SK-N-MC (cell line): ENCODE measurements around the gene AGAP5.
"Not testable (repeated sequence)": the region's sequence is repeated elsewhere in the genome, so short reads cannot be mapped to it uniquely, and the experiment has no call there.

ENCODE experiments used
- DNase-seq: peaks from one replicate; pipeline ENCODE4 v3.0.0-alpha.2; 2011; ENCODE audit warnings: low read depth, low spot score
- H3K27ac ChIP-seq: fragments of 200-600 bp; sonication (generic); 2 replicates; pipeline ENCODE4 v1.5.1; 2016; ENCODE audit warnings: mixed run types
- H3K36me3 ChIP-seq: fragments of 200-600 bp; sonication (generic); 2 replicates; pipeline ENCODE4 v1.6.1; 2017; ENCODE audit warnings: antibody characterized with exemption, low read length, mixed read lengths; ENCODE audit not compliant: insufficient read depth
- H3K4me3 ChIP-seq: fragments of 200-600 bp; sonication (generic); 2 replicates; pipeline ENCODE4 v1.5.1; 2016
- H3K9ac ChIP-seq: fragments of 200-600 bp; sonication (generic); 2 replicates; pipeline ENCODE4 v1.8.0; 2017; ENCODE audit warnings: mixed run types, mixed read lengths; ENCODE audit not compliant: insufficient read length
- H3K9me3 ChIP-seq: fragments of 200-600 bp; sonication (generic); 2 replicates; pipeline ENCODE4 v1.6.1; 2017; ENCODE audit warnings: low read depth, mild to moderate bottlenecking, antibody characterized with exemption, low read length, moderate library complexity, mixed read lengths
- EZH2 ChIP-seq: fragments of 200-600 bp; sonication (generic); IDR thresholded peaks from one replicate; pipeline ENCODE4 v1.6.1; 2017; ENCODE audit warnings: antibody characterized with exemption
- FOXP2 ChIP-seq: optimal IDR thresholded peaks from 2 replicates; pipeline ENCODE3; 2011; ENCODE audit warnings: mild to moderate bottlenecking, moderate library complexity; ENCODE audit not compliant: insufficient read depth; ENCODE audit errors: extremely low read length, control extremely low read depth
- POLR2AphosphoS5 ChIP-seq: IDR thresholded peaks from 2 replicates; pipeline ENCODE4 v1.6.1; 2012; ENCODE audit warnings: mild to moderate bottlenecking, low read depth, low read length, borderline replicate concordance

Gene AGAP5

DNA sequence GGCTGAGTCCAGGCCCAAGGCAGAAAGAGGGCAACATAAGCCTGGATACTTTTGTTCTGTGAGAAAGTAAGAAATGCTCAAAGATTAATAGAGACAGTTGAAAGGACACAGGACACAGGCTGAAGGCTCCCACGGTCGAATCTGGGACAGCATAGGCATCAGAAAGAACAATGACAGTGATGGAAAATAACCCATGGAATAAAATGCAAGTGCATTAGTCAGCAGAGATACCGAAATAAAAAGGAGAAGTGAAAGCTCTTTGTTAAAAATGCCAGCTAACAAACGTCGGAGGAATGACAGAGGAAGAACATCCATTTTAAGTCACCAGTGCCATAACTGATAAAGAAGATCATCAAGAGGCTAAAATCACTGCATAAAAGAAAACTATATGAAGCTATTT lies 19.6 kb upstream of the AGAP5 start:
- DNase-seq: no peak
- Histone ChIP-seq H3K36me3 (peaks cover 3% of the 10 kb centered on the region; the same call in 1 of the 2 replicates), H3K9me3 (no peaks in the 10 kb centered on the region), H3K27ac (no peak overlapping the region), H3K9ac (no peak overlapping the region), H3K4me3 (no peak overlapping the region)
- TF ChIP-seq EZH2 (no peak), FOXP2 (no peak), POLR2AphosphoS5 (no peak)

DNA sequence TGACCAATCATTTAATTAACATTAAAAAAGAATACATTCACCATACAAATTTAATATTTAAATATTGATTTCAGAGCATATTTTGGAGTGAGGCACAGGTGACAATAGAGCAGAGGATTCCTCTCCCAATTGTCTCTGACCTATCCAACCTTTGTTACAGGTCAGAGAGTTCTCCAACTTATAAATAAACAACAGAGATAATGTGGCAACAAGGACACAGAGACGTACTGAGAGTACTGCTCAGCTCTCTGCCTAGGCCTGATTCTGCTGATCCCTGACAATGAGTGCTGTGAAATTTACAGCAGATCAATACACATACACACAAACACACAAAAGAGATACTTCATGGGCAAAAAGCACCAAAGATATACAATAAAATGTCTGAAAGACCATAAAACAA lies 18.3 kb upstream of the AGAP5 start:
- H3K36me3 ChIP-seq: peaks cover 3% of the 10 kb centered on the region; the same call in 1 of the 2 replicates
- no peak overlapping the region for H3K27ac ChIP-seq
- no peaks in the 10 kb centered on the region for H3K9me3 ChIP-seq
- no peak overlapping the region for H3K9ac ChIP-seq
- no peak overlapping the region for H3K4me3 ChIP-seq
- DNase-seq: no peak
- TF ChIP-seq POLR2AphosphoS5 (no peak), FOXP2 (no peak), EZH2 (no peak)

DNA sequence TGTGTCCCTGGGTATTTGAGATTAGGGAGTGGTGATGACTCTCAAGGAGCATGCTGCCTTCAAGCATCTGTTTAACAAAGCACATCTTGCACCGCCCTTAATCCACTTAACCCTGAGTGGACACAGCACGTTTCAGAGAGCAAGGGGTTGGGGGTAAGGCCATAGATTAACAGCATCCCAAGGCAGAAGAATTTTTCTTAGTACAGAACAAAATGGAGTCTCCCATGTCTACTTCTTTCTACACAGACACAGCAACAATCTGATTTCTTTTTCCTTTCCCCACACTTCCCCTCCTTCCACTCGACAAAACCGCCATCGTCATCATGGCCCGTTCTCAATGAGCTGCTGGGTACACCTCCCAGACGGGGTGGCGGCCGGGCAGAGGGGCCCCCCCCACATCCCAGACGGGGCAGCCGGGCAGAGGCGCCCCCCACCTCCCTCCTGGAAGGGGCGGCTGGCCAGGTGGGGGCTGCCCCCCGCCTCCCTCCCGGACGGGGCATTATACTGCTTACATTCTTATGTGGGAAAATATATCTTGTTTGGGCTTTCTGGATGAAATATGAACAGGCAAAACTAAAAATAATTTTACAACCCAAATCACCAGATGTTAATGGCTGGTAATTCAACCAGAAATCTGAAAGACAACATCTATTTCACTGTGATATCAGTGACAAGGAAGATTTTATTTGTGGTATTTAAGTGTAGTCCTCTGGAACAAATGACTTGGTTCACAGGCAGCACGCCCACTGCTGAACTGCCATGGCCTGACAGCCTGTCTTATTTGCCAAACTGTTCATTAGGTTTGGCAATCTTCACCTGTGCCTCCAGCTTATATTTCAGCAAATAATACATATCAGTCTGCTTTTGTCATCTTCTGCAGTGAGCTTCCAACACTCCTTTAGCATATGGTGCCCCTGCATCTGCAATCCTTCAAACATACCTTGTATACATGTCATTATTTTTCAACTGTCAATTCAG lies 17.6 kb upstream of the AGAP5 start:
- H3K9me3 ChIP-seq, H3K4me3 ChIP-seq, H3K36me3 ChIP-seq, H3K9ac ChIP-seq, DNase-seq, H3K27ac ChIP-seq: not testable (repeated sequence)

DNA sequence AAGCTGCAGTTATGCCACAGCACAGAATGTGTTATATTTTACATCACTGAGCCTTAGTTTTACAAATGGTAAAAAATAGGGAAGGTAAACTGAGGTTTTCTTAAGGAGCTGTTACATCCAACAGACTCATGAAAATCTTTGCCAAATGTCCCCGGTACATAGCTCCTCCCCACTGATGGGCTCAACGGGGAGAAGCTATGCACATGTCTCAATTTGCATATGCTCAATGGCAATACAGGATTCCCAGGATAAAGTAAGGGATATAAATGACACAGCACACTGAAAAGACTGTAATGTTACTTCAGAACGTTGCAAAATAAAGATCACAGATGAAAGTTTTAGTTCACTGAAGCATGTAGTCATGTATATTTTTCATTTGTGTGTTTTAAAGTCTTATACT lies 16.6 kb upstream of the AGAP5 start:
- not testable (repeated sequence) for H3K36me3 ChIP-seq, H3K9ac ChIP-seq, H3K9me3 ChIP-seq, DNase-seq, H3K4me3 ChIP-seq, H3K27ac ChIP-seq

DNA sequence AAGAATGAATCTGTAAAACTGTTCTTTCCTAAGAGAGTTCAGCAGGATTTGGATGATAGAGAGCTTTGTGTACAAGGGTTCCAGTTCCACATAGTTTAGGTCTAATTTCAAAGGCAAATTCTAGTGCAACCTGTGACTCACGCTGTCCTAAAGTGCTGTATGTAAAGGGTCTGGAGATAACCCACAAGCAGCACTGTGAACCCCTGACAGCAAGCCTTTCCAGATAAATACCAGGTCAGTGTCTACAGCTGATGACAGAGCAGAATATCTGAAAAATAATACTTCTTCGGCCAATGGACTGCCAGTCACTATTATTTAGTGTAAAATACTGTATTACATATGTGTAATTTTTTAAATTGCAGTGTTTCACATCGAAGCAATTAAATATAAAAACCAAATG lies 16.0 kb upstream of the AGAP5 start:
- not testable (repeated sequence) for H3K9ac ChIP-seq, H3K4me3 ChIP-seq, H3K36me3 ChIP-seq, H3K9me3 ChIP-seq, H3K27ac ChIP-seq, DNase-seq

DNA sequence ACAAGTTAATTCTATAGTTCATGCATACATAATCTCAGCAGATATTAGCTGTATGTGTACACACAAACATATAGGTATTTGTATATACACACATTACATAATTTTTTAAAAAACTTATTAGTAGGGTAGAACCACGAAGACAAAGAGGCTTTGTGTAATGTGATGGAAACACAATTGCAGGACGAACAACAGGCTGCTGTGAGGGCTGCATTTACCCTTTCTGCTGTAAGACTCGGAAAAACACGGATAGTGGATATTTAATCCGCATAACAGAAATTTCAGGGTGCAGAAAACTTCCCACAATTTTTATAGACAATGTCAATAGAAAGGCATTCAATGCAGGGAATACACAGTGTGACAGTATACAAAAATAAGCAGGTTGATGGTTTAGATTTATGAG lies 13.8 kb upstream of the AGAP5 start:
- not testable (repeated sequence) for H3K9me3 ChIP-seq, DNase-seq, H3K9ac ChIP-seq, H3K36me3 ChIP-seq, H3K4me3 ChIP-seq, H3K27ac ChIP-seq

DNA sequence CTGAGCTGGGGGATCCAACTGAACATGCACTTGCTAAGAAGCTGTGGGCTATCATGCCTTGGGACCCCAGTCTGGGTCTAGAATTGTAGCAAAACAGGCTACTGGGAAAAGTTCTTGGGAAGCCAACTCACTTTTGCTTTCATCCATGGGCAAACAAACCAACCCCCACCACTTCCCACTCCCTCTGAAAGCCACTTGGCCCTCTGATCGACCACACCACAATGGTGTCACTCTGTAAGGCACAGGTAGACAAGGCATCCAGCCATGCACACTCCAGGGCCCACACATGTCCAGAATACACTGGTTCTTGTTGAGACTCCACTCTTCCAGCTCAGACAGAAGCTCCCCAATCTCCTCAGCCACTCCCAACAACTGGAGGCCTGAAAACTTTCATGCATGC lies 10.2 kb upstream of the AGAP5 start:
- H3K9me3 ChIP-seq, DNase-seq, H3K9ac ChIP-seq, H3K27ac ChIP-seq, H3K4me3 ChIP-seq, H3K36me3 ChIP-seq: not testable (repeated sequence)

DNA sequence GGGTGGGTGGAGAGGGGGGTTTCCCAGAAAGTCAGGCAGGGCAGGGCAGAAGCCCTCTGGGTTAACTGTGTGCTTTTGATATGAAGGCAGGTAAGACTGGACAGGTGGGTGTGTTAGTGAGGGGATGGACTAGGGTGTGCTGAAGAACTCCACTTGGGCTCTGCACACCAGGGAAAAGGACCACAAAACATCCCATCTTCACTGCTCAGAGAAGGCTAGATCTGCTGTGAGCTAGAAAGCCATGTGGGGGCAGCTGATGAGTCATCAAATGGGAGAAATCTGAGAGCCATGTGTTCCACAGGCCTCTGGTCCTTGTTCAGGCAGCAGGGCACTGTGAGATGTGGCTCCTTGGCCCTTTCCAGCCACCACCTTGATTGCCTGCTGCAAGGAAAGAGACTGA lies 9.7 kb upstream of the AGAP5 start:
- not testable (repeated sequence) for H3K9me3 ChIP-seq, H3K36me3 ChIP-seq, DNase-seq, H3K27ac ChIP-seq, H3K9ac ChIP-seq, H3K4me3 ChIP-seq

DNA sequence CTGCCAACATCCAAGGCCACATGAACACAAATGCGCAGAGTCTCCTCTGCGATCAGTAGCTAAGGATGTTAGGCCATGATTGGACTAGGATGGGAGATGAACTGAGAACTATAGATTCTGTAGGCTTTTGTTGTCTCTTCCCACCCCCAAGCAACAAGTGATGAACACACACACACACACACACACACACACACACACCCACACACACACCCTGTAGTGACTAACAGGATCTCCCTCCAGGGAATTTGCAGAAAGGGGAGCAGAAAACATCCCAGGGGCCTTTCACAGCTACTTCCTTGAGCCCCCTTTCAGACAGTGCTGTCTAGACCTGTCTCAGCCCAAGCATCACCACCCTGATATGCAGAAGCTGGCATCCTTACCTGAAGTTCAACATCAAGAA lies 8.6 kb upstream of the AGAP5 start:
- DNase-seq, H3K4me3 ChIP-seq, H3K36me3 ChIP-seq, H3K27ac ChIP-seq, H3K9me3 ChIP-seq, H3K9ac ChIP-seq: not testable (repeated sequence)

DNA sequence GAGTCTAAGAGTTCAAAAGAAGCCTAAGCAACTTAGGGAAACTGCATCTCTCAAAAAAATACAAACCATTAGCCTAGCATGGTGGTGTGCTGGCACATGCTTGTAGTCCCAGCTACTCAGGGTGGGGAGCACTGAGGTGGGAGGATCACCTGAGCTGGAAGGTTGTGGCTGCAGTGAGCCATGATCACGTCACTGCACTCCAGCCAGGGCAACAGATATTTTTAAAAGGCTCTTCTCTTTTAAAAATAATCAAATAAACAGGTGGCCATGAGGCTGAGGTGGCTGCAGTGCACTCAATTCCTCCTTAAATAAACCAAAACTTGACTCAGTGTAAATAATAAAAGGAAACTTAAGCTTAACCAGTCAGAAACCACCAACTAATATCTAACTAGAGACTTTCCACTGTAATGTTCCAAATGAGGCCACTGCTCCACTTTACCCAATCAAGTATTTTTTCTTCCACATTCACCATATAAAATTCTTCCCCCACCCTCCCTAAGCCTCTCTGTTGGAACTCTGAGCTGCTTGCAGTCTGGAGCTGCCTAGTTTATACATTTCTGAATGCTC lies 7.7 kb upstream of the AGAP5 start:
- not testable (repeated sequence) for H3K27ac ChIP-seq, H3K4me3 ChIP-seq, H3K9me3 ChIP-seq, DNase-seq, H3K36me3 ChIP-seq, H3K9ac ChIP-seq

DNA sequence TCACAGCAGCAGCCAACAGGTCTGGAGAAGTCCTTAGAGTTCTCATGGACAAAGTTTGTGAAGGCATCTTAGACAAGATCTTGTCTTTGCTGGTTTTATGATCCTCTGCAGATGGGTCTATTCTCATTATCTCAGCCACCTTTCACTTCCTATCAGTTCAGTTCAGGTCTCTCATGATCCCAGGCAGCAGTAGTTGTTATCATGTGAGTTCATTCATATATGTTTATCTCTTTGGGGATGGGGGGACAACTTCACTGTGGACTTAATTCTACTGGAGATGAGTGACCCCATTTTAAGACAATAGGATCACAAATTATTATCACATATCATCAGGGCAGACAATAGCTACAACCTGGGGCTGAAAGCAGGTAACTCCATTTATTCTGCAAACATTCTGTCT lies 6.0 kb upstream of the AGAP5 start:
- not testable (repeated sequence) for DNase-seq, H3K9ac ChIP-seq, H3K4me3 ChIP-seq, H3K9me3 ChIP-seq, H3K36me3 ChIP-seq, H3K27ac ChIP-seq

DNA sequence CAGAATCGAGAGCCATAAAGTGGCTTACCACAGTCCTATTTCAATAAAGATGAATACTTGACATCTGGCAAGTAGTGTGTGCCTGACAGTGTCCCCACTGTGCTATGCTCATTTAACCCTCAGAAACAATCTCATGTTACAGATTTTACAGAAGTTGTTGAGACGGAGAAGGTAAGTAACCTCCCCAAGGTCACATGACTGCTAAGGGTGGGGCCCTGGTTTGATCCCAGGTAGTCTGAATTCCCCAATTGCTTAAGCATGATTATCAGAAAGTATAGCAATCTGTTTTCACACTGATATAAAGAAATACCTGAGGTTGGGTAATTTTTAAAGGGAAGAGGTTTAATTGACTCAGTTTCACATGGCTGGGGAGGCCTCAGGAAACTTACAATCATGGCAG lies 910 bp upstream of the AGAP5 start:
- not testable (repeated sequence) for H3K36me3 ChIP-seq, H3K9me3 ChIP-seq

DNA sequence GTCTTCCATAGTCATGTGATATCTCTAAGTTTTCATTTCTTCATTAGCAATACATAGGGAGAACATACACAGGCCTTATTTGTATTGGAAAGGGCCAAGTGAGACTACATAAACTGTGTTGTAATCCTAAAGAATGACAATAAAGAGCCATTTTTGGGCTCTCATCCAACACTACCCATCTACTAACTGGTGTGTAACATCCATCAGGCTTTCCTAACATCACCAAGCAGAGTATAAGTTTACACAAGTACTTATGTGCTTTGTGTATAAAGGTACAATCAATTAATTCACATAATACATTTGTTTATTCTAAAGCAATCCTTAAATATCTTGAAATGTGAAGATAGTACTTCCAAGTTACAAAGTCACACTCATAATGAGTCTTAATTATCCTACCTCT lies 2.6 kb downstream of the AGAP5 start:
- not testable (repeated sequence) for H3K9ac ChIP-seq, DNase-seq, H3K27ac ChIP-seq, H3K36me3 ChIP-seq, H3K4me3 ChIP-seq, H3K9me3 ChIP-seq

More for the DNA sequence above, 910 bp upstream of the AGAP5 start:
- not testable (repeated sequence) for DNase-seq, H3K27ac ChIP-seq, H3K9ac ChIP-seq, H3K4me3 ChIP-seq

DNA sequence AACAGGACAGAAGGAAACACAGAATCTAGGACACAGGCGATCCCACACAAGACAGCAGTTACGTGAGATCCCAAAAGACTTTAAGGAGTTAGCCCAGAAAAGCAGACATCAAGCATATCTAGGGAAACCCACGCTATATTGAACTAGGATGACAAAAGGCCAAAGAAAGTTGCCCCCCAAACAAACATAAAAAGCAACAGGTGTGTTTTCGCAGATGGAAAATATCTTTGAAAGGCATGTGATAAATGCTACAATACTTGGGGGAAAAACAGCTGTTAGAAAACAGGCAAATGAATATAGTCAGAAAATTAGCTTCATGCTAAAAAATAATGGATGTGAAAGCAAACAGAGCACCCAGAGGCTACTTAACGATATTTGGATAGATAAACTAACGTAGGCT lies 7.2 kb downstream of the AGAP5 start:
- H3K36me3 ChIP-seq, H3K9me3 ChIP-seq, H3K4me3 ChIP-seq, DNase-seq, H3K27ac ChIP-seq, H3K9ac ChIP-seq: not testable (repeated sequence)
